HPDE6-E6E7 (cell line): ENCODE measurements around the gene TMEM201.
"Not testable (repeated sequence)": the region's sequence is repeated elsewhere in the genome, so short reads cannot be mapped to it uniquely, and the experiment has no call there.

Experiments
- DNase-seq: peaks from one replicate; pipeline ENCODE4 v3.0.0; 2011; ENCODE audit warnings: missing footprints; ENCODE audit errors: extremely low spot score

The TMEM201 gene, protein sequence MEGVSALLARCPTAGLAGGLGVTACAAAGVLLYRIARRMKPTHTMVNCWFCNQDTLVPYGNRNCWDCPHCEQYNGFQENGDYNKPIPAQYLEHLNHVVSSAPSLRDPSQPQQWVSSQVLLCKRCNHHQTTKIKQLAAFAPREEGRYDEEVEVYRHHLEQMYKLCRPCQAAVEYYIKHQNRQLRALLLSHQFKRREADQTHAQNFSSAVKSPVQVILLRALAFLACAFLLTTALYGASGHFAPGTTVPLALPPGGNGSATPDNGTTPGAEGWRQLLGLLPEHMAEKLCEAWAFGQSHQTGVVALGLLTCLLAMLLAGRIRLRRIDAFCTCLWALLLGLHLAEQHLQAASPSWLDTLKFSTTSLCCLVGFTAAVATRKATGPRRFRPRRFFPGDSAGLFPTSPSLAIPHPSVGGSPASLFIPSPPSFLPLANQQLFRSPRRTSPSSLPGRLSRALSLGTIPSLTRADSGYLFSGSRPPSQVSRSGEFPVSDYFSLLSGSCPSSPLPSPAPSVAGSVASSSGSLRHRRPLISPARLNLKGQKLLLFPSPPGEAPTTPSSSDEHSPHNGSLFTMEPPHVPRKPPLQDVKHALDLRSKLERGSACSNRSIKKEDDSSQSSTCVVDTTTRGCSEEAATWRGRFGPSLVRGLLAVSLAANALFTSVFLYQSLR

DNA sequence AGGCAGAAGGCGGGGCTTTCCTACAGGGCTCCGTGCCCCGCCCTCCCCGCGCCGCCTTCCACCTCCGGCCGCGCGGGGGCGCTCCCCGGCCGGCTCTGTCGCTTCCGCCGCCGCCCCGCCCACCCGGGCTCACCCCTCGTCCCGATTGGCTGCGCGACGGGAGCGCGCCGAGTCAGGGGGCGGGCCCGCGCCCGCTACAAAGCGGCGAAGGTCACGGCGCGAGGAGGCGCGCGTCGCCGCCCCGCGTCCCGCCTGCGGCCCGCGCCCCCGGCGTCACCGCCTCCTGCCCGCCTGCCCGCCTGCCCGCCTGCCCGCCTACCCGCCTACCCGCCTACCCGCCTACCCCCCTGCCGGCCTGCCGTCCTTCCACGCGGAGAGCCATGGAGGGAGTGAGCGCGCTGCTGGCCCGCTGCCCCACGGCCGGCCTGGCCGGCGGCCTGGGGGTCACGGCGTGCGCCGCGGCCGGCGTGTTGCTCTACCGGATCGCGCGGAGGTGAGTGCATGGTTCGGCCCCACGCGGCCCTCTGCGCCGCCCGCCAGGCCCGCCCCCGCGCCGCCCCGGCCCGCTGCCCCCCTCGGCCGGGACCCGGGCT lies at the start of gene TMEM201:
Gene TMEM201 (plus strand): TSS at position 361 of the 593 bp plus-strand sequence. CDS start 20 bp downstream, at position 381.
- DNase-seq, result peak; percentile 85

DNA sequence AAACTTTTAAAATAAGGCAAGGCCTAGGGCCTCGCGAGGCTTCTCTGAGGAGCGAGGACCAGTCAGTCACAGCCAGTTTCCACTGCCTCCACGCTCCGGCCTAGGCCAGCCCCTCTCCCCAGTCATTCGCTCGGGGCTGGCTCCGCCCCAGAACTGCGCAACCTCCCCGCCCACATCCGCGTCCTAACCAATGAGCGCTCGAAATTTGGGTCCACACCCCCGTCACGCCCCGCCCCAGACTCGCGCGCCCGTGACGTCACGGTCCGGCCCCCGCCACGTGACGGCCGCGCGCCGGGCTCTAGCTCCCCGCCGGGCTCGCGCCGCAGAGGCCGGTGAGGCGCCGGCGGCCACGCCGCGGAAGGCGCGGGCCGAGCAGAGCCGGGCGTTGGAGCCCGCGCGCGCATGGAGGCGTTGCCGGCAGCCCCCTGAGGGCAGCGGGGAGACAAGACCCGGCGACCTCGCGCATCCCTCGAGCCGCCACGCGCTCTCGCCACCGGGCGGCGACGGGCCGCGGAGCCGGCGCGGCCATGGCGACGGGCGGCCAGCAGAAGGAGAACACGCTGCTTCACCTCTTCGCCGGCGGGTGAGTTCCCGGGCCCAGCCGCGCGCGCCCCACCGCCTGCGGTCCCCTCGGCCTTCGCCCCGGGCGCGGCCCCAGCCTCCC lies 49.4 kb upstream of the TMEM201 start, which contains the start of gene SLC25A33:
Gene SLC25A33 (plus strand): TSS at position 301 of the 664 bp plus-strand sequence. CDS start 227 bp downstream, at position 528.
- DNase-seq, result peak; percentile 93

DNA sequence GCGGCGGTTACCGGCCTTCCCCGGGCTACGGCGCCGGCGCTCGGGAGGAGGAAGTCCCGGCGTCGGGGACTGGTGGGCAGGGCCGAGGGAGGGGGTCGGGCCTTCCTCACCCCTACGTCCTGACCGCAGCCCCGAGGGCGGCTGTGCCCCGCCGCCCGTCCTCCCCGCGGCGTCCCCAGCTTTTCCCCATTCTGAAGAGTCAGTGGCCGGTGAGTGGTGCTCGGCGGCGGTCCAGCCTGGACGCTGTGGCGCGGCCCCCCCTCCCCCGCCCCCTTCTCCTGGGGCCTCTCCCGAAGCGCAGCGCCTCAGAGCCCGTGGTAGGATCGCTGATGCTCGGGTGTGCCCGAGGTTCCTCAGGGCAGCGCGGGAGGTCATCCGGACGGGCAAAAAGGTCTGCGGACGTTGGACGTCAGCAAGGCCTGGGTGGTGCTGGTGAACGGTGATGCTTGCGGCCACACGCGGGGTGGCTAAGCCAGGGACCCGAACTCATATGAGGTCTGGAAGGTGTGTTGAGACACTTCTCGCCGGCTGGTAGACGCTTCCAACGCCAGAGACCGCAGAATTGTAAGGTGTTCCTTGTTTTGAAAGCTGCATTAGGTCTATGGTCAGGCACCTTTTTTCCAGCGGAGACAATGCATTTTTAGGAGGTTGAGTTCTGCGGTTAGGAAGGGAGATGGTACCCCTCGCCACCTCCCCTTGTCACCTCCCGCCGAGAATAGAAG lies 48.7 kb upstream of the TMEM201 start:
- peak; percentile 70 for DNase-seq

DNA sequence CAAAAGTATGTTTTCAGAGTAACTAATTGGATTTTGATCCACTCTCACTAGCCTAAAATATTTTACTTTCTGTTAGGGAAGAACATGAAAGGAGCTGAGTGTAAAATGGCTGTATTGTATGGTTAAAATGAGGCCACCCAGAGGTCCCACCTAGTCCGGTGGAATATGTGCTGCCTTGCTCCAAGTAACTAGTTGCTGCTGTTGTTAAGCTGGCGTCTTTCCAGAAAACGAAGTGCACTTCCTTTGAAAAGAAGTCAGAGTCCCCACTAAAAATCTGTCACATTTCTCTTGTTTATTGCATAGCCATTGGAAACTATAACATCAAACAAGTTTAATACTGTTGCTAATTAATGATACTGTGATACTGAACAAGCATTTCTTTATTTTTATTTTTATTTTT lies 46.3 kb upstream of the TMEM201 start:
- no peak for DNase-seq

DNA sequence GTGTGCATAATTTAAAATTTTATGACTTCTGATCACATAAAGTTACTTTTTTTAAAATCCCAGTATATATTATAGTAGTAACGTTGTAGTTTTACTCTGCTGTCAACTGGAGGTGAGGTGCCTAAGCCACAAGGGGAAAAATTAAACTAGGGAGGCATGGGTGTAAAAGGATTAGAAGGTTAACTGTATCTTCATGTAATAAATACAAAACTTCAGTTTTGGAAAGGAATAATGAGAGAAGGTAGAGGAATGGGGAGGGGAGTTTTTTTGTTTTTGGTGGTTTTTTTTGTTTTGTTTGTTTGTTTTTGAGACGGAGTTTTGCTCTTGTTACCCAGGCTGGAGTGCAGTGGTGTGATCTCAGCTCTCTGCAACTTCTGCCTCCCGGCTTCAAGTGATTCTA lies 43.8 kb upstream of the TMEM201 start:
- DNase-seq, result no peak

DNA sequence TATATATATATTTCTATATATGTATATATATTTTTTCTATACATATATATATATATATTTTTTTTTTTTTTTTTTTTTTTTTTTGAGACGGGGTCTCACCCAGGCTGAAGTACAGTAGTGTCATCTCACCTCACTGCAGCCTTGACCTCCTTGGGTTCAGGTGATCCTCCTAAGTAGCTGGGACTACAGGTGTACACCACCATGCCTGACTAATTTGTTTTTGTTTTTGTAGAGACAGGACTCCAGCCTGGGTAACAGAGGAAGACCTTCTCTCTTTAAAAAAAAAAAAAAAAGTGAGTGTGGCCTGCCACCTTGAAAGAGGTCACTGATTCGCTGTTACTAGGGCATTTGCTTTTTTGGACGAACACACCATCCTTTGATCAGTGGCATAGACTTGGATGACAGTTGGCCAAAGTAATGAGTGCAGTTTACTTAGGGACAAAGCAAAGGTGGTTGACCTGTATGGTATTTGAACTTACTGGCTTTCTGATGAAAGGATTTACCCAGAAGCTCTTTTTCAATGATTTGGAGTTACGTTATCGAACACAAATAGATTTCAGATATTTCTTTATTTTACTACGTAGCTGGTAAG lies 38.7 kb upstream of the TMEM201 start:
- DNase-seq, result no peak

DNA sequence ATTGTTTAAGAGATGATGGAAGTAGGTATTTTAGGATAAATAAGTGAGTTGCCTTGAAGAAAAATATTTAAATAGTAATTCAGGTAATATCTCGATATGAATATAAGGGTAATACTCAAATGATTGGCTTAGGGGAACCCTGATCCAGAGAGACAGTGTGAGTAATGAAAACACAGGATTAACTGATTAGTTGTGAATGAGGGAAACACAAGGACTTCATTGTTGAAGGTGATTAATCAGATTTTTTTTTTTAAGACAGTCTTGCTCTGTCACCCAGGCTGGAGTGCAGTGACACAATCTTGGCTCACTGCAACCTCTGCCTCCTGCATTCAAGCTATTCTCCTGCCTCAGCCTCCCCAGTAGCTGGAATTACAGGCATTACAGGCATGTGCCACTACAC lies 36.7 kb upstream of the TMEM201 start:
- DNase-seq, result no peak

DNA sequence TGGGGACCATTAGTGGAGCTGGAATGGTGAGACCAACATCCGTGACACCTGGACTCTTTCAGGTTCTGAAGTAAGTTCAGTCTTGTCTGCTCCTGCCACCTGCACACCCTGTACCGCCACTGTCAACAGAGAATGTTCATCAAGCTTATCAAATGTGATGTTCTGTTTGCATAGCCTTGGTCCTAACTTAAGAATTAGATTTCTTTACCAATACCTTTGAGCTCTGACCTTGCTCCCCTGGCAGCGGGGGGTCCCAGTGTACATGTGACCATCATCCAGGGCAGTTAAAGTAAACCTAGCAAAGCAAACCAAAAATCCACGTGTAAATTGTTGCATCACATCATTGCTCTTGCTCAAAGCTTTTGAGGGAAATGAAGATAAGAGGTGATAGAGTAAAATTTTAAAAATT lies 35.0 kb upstream of the TMEM201 start:
- DNase-seq, result no peak

DNA sequence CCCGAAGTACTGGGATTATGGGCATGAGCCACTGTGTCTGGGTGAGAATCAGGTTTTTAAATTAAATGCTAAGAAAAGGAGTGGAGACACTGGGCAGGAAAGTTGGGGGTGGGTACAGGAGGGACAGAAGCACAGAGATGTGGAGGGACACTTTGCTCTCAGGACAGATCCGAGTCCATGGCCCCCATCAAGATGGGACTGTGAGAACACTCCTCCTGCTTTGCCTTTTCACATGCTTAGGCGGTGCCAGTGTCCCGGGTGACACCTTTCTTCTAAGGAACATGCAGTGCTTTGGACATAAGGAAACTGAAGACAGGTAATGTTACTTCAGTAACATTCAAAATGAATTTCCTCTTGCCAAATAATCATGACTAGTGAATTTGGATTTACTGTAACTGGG lies 32.8 kb upstream of the TMEM201 start:
- no peak for DNase-seq

DNA sequence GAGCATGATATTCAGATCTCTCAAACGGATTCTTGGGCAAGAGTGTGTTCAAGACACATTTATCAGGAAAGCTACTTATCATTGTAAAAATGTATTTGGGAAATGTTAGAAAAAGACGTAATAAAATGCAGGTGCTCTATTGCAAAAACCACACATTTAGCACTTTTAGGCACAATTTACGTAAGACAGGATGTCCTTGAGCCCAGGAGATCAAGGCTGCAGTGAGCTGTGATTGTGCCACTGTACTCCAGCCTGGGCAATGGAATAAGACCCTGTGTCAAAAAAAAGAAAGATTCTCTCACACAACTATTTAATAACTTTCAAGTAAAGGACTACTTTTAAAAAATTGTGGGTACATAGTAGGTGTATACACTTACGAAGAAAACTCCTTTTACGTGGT lies 31.1 kb upstream of the TMEM201 start:
- no peak for DNase-seq

DNA sequence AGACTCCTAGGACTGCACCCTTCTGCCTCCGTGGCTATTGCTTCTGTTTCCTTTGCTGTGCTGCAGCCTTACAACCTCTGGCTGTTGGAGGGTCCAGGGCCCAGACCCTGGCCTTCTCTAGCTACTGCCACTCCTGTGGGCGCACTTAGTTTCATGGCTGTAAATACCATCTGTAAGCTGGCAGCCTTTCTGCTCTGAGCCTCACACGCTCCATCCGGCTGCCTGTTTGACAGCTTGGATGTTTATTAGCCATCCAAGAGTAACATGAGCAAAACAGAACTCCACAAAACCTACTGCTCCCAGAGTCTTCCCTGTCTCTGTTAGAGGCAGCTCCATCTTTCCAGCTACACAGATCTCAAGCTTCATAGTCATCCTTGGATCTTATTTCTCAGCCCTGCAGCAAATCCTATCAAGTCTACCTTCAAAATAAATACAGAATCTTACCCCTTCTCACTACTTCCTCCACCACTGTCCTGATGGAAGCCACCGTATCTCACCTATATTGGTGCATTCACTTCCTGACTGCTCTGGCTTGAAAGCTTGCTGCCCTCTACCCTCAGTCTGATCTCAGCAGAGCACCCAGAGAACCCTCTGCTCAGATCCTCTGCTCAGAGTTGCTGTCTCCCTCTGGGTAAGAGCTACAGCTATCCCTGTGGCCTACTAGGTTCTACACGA lies 30.3 kb upstream of the TMEM201 start:
- no peak for DNase-seq

DNA sequence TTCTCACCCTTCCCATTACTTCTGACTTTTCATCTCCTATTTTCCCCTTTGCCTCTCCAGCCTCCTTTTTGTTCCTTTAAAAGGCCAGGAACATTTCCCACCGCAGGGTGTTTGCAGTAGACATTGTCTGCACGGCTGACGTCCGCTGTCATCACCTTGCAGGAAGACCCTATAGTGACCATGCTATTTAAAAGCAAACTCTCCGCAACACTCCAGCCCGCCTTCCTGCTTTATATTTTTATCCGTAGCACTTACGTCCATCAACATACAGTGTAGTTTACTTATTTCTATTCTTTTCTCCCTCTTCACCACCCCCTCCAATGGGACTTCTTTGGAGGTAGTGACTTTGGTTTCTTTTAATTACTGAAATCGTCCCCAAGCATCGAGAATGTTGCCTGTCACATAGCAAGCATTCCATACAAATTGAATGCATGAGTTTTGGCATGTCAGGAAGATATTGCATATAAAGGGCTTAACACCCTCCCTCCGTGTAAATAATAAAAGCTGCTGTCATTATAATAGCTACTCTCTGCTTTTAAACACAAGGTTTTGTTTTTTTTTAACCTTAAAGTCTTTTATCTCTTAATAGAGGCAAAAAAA lies 29.7 kb upstream of the TMEM201 start:
- DNase-seq, result no peak

DNA sequence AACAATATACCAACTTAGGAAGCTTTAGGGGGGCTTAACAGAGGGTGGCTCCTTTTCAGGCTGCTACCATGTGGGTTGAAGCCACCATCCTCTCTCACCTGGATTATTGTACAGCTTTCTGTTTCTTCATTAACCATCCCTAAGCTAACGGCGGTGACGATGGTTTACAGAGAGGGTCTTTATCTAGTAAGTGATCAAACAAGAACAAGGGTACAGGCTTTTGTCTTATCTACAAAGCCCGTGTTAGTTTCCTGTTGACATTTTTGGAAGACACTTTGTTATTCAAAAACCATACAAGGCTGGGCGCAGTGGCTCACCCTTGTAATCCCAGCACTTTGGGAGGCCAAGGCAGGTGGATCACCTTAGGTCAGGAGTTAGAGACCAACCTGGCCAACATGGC lies 29.0 kb upstream of the TMEM201 start:
- no peak for DNase-seq

DNA sequence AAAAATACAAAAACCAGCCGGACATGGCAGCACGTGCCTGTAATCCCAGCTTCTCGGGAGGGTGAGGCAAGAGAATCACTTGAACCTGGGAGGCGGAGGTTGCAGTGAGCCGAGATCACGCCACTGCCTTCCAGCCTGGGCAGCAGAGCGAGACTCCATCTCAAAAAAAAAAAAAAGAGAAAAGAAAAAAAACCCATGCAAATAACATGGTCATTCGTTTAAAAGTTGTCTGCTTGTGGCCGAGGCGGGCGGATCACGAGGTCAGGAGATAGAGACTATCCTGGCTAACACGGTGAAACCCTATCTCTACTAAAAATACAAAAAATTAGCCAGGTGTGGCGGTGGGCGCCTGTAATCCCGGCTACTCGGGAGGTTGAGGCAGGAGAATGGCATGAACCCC lies 28.6 kb upstream of the TMEM201 start:
- not testable (repeated sequence) for DNase-seq

DNA sequence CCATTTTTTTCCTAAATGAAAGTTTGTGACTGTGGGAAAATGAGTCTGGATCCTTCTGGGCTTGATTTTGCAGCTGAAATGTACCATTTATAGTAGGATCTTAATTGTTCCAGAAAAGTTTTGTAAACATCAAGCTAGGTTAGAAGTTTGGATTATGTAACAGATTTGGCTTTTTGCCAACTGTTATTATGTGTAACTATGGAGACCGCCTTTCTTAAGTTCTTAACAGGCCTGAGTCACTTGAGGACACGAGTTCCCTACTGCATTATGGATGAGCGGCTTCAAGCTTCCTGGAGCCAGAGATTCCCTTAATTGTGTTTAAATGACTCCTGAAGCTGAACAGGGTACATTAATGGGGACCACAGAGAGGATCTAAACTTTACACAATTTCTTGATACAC lies 27.3 kb upstream of the TMEM201 start:
- DNase-seq, result peak; percentile 80

DNA sequence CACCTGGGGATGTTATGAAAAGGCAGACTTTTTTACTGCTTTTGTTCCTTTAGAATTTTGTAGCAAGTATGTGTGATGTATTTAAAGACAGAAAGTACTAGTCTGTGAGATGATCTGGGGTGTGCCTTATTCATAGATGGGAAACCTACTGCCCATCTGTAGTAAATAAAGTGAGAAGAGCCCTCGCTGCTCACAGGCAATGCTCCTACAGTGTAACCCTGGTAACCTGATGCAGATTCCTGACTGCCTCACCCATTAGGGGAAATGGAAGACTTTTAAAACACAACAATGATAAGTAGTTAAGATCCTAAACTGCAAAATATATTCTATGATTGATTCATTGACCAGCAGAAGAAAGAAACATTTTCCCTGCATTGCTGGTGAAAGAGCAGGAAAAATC lies 19.4 kb upstream of the TMEM201 start:
- no peak for DNase-seq

DNA sequence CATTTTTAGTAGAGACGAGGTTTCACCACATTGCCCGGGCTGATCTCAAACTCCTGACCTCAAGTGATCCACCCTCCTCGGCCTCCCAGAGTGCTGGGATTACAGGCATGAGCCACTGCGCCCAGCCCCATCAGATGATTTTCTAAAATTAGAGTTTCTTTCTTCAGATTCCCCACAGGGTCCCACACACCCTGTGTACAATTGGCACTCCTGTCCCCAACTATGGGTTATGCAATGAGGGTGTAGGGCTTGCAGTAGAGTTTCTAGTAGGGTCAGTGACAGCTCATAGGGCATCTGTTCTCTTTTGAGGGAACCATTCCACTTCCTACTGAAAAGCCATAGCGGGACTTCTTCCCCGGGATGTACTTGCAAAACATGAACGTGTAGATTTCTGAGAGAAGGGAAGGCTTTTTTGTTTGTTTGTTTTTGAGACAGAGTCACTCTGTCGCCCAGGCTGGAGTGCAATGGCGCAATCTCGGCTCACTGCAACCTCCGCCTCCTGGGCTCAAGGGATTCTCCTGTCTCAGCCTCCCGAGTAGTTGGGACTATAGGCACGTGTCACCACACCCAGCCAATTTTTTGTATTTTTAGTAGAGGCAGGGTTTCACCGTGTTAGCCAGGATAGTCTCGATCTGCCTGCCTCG lies 17.7 kb upstream of the TMEM201 start:
- DNase-seq, result not testable (repeated sequence)

DNA sequence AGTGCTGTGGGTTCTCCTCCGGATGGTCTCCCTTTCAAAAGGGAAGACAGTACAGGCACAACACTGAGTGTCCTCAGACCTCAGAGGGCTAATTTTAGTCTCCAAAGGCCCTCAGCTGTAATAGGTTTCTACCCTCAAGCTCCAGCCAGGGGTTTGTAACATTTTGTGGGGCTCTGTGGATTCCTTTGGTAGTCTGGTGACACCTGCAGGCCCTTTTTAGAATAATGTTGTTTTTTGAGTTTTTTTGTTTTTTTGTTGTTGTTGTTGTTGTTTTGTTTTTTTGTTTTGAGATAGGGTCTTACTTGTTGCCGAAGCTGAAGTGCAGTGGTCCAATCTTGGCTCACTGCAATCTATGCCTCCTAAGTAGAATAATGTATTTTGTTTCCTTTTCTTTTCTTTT lies 15.0 kb upstream of the TMEM201 start:
- no peak for DNase-seq

DNA sequence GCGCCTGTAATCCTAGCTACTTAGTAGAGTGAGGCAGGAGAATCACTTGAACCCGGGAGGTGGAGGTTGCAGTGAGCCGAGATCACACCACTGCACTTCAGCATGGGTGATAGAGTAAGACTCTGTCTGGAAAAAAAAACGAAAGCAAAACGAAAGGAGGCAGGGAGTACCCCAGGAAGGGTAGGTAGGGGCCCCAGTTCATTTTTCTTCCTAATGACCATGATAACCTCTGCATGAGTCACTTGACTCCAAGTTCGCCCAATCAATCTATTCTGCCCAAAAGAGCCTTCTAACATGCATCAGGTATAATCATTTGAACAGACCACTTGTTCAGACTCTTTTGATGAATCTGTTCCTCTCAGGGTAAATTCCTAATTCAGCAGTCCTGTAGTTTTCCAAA lies 13.2 kb upstream of the TMEM201 start:
- no peak for DNase-seq

DNA sequence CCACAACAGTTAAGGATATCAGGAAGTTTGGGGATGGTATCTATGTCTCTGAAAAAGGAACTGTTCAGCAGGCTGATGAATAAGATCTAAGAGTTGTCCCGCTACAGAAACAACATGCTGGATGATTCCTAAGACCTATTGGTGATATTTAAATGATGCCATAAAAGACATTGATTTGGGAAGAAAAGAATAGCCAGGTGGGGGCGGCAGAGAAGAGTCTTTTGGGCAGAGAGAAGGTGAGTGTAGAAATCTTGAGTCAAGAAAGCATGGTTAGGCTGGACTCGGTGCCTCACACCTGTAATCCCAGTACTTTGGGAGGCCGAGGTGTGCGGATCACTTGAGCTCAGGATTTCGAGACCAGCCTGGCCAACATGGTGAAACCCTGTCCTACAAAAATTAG lies 11.8 kb upstream of the TMEM201 start:
- DNase-seq, result no peak
